Stimulated activated naive B cell treated with anti-CD40 and anti-IgM and Interleukin-4, amounts not matched to agents 10 μg/mL and 1 μg/mL and 100 μg/mL, for 72 hours (primary cell): ENCODE data around the gene IL17REL.
"Not testable (repeated sequence)": the region's sequence is repeated elsewhere in the genome, so short reads cannot be mapped to it uniquely, and the experiment has no call there.

Source experiments
- ATAC-seq, 2 donors: fragments of 150-1000 bp; cut with Tn5 transposase; replicated peaks; 2 replicates each; pipeline ENCODE4 v1.10.0; 2021; ENCODE audit warnings: moderate library complexity in 1 of 2
- DNase-seq: peaks from one replicate; pipeline ENCODE4 v3.0.0; 2021
- H3K27ac Mint-ChIP-seq: one replicate; pipeline ENCODE4 v1.8.0; 2022; ENCODE audit warnings: mild to moderate bottlenecking, mixed read lengths
- H3K27me3 Mint-ChIP-seq, 2 donors: one replicate each; pipeline ENCODE4 v1.8.0; 2022; ENCODE audit warnings: mixed read lengths in 2 of 2
- H3K36me3 Mint-ChIP-seq, 2 donors: one replicate each; pipeline ENCODE4 v1.8.0; 2022; ENCODE audit warnings: mixed read lengths in 2 of 2, mild to moderate bottlenecking in 1 of 2
- H3K4me1 Mint-ChIP-seq, 2 donors: one replicate each; pipeline ENCODE4 v1.8.0; 2022; ENCODE audit warnings: mixed read lengths in 2 of 2, mild to moderate bottlenecking in 1 of 2
- H3K4me3 Mint-ChIP-seq, 2 donors: one replicate each; pipeline ENCODE4 v1.8.0; 2022; ENCODE audit warnings: mild to moderate bottlenecking in 2 of 2, mixed read lengths in 2 of 2, moderate library complexity in 1 of 2
- H3K9me3 Mint-ChIP-seq, 2 donors: one replicate each; pipeline ENCODE4 v1.8.0; 2022; ENCODE audit warnings: mixed read lengths in 2 of 2, mild to moderate bottlenecking in 1 of 2

IL17REL gene

GRCh38 chr22:49997932-49998717 is 14.4 kb downstream of the IL17REL start:
- Mint-ChIP-seq H3K27ac (no peak overlapping the region), H3K9me3 (no peaks in the 10 kb centered on the region), H3K36me3 (no peaks in the 10 kb centered on the region), H3K4me3 (peak overlapping the region in 1 of 2 donors; percentile 31), H3K4me1 (peaks cover 25 to 28% of the 10 kb centered on the region in 2 donors), H3K27me3 (peaks cover 14 to 32% of the 10 kb centered on the region in 2 donors)
- no peak for DNase-seq
- ATAC-seq: no peak

- Mint-ChIP-seq H3K27ac (no peak overlapping the region), H3K36me3 (no peaks in the 10 kb centered on the region), H3K27me3 (peaks cover 10 to 27% of the 10 kb centered on the region in 2 donors), H3K9me3 (no peaks in the 10 kb centered on the region), H3K4me3 (no peak overlapping the region), H3K4me1 (peaks cover 31 to 32% of the 10 kb centered on the region in 2 donors)
- no peak for ATAC-seq
- DNase-seq: no peak
Observed at GRCh38 chr22:49997251-49997599, 15.3 kb downstream of the IL17REL start.

- Mint-ChIP-seq H3K36me3 (no peaks in the 10 kb centered on the region), H3K9me3 (peaks cover 0 to 1% of the 10 kb centered on the region in 2 donors), H3K4me1 (peaks cover 30 to 31% of the 10 kb centered on the region in 2 donors), H3K27me3 (peaks cover 10 to 27% of the 10 kb centered on the region in 2 donors), H3K4me3 (no peak overlapping the region), H3K27ac (peak overlapping the region; percentile 31)
- DNase-seq: no peak
- no peak for ATAC-seq
Observed at GRCh38 chr22:49996518-49997250, 15.9 kb downstream of the IL17REL start.

GRCh38 chr22:49996119-49996517 is 16.4 kb downstream of the IL17REL start:
- H3K27me3 Mint-ChIP-seq: peaks cover 10 to 26% of the 10 kb centered on the region in 2 donors
- no peak for ATAC-seq
- no peak for DNase-seq
- H3K4me3 Mint-ChIP-seq: no peak overlapping the region
- peaks cover 2 to 5% of the 10 kb centered on the region in 2 donors for H3K9me3 Mint-ChIP-seq
- H3K27ac Mint-ChIP-seq: no peak overlapping the region
- H3K4me1 Mint-ChIP-seq: peaks cover 29 to 31% of the 10 kb centered on the region in 2 donors
- H3K36me3 Mint-ChIP-seq: peaks cover under 1 to 1% of the 10 kb centered on the region in 2 donors

- Mint-ChIP-seq H3K4me1 (peaks cover 26 to 31% of the 10 kb centered on the region in 2 donors), H3K27me3 (peaks cover 10 to 20% of the 10 kb centered on the region in 2 donors), H3K4me3 (no peak overlapping the region), H3K27ac (no peak overlapping the region), H3K9me3 (peaks cover 5 to 9% of the 10 kb centered on the region in 2 donors), H3K36me3 (peaks cover 2 to 7% of the 10 kb centered on the region in 2 donors)
- ATAC-seq (no peak), DNase-seq (no peak)
Observed at GRCh38 chr22:49995361-49996118, 17.0 kb downstream of the IL17REL start.

GRCh38 chr22:49995041-49995360 is 17.6 kb downstream of the IL17REL start:
- Mint-ChIP-seq H3K4me3 (no peak overlapping the region), H3K27me3 (peaks cover 10 to 16% of the 10 kb centered on the region in 2 donors), H3K36me3 (peaks cover 5 to 11% of the 10 kb centered on the region in 2 donors), H3K9me3 (peaks cover 7 to 12% of the 10 kb centered on the region in 2 donors), H3K4me1 (peaks cover 26 to 31% of the 10 kb centered on the region in 2 donors), H3K27ac (no peak overlapping the region)
- DNase-seq (no peak), ATAC-seq (no peak)

- DNase-seq: no peak
- Mint-ChIP-seq H3K27me3 (peaks cover 10 to 13% of the 10 kb centered on the region in 2 donors), H3K27ac (peak overlapping the region; percentile 47), H3K4me1 (peaks cover 26 to 31% of the 10 kb centered on the region in 2 donors), H3K36me3 (peaks cover 5 to 11% of the 10 kb centered on the region in 2 donors), H3K4me3 (no peak overlapping the region), H3K9me3 (peaks cover 7 to 12% of the 10 kb centered on the region in 2 donors)
- no peak for ATAC-seq
Observed at GRCh38 chr22:49994361-49995040, 18.1 kb downstream of the IL17REL start.

- peaks cover 22 to 31% of the 10 kb centered on the region in 2 donors for H3K4me1 Mint-ChIP-seq
- H3K9me3 Mint-ChIP-seq: peaks cover 7 to 12% of the 10 kb centered on the region in 2 donors
- DNase-seq: no peak
- peak overlapping the region; percentile 83 for H3K27ac Mint-ChIP-seq
- ATAC-seq: no peak
- peaks cover 7% of the 10 kb centered on the region in 2 donors for H3K27me3 Mint-ChIP-seq
- H3K4me3 Mint-ChIP-seq: no peak overlapping the region
- H3K36me3 Mint-ChIP-seq: peaks cover 5 to 11% of the 10 kb centered on the region in 2 donors
Observed at GRCh38 chr22:49993649-49994360, 18.8 kb downstream of the IL17REL start.

GRCh38 chr22:49992921-49993648 is 19.5 kb downstream of the IL17REL start:
- H3K27ac Mint-ChIP-seq: peak overlapping the region; percentile 83
- peak; percentile 97 to 99 for ATAC-seq
- peaks cover 5 to 14% of the 10 kb centered on the region in 2 donors for H3K36me3 Mint-ChIP-seq

GRCh38 chr22:49991907-49992533 is 20.5 kb downstream of the IL17REL start:
- Mint-ChIP-seq H3K36me3 (peaks cover 5 to 14% of the 10 kb centered on the region in 2 donors), H3K27ac (no peak overlapping the region), H3K4me3 (no peak overlapping the region), H3K9me3 (peaks cover 7 to 12% of the 10 kb centered on the region in 2 donors), H3K4me1 (peaks cover 17 to 26% of the 10 kb centered on the region in 2 donors), H3K27me3 (no peaks in the 10 kb centered on the region)
- ATAC-seq (no peak), DNase-seq (no peak)

More at GRCh38 chr22:49992921-49993648, 19.5 kb downstream of the IL17REL start:
- H3K9me3 Mint-ChIP-seq: peaks cover 7 to 12% of the 10 kb centered on the region in 2 donors
- H3K4me1 Mint-ChIP-seq: peaks cover 19 to 26% of the 10 kb centered on the region in 2 donors
- peaks cover 0 to under 1% of the 10 kb centered on the region in 2 donors for H3K27me3 Mint-ChIP-seq
- H3K4me3 Mint-ChIP-seq: peak overlapping the region; percentile 68 to 75
- peak; percentile 56 for DNase-seq

- H3K27ac Mint-ChIP-seq: peak overlapping the region; percentile 37
- ATAC-seq: no peak
- no peaks in the 10 kb centered on the region for H3K27me3 Mint-ChIP-seq
- no peak overlapping the region for H3K4me3 Mint-ChIP-seq
- H3K36me3 Mint-ChIP-seq: peaks cover 5 to 14% of the 10 kb centered on the region in 2 donors
- peaks cover 15 to 26% of the 10 kb centered on the region in 2 donors for H3K4me1 Mint-ChIP-seq
- no peak for DNase-seq
- peaks cover 9 to 13% of the 10 kb centered on the region in 2 donors for H3K9me3 Mint-ChIP-seq
Observed at GRCh38 chr22:49991167-49991566, 21.4 kb downstream of the IL17REL start.

GRCh38 chr22:49989826-49990225 is 22.7 kb downstream of the IL17REL start:
- H3K9me3 Mint-ChIP-seq: peaks cover 16 to 19% of the 10 kb centered on the region in 2 donors
- DNase-seq, H3K27me3 Mint-ChIP-seq, ATAC-seq, H3K27ac Mint-ChIP-seq, H3K4me3 Mint-ChIP-seq: not testable (repeated sequence)
- peaks cover 15 to 34% of the 10 kb centered on the region in 2 donors for H3K4me1 Mint-ChIP-seq
- peaks cover 10 to 14% of the 10 kb centered on the region in 2 donors for H3K36me3 Mint-ChIP-seq
